HG02610 (cell line): ENCODE data around the gene PIGK.
"Not testable (repeated sequence)": the region's sequence is repeated elsewhere in the genome, so short reads cannot be mapped to it uniquely, and the experiment has no call there.

ENCODE experiments used
- ATAC-seq: cut with Tn5 transposase; IDR thresholded peaks from one replicate; pipeline ENCODE4 v1.9.1; 2021; ENCODE audit warnings: mild to moderate bottlenecking, moderate library complexity; ENCODE audit not compliant: unreplicated experiment

PIGK gene

GRCh38 chr1:77219166-77219887 is at the start of gene PIGK:
PIGK (minus strand) TSS chr1:77219430; CDS start chr1:77219402, 28 bp downstream.
- ATAC-seq, result peak; percentile 93

- no peak for ATAC-seq
Measured at GRCh38 chr1:77267035-77267434, 47.8 kb upstream of the PIGK start.

DNA sequence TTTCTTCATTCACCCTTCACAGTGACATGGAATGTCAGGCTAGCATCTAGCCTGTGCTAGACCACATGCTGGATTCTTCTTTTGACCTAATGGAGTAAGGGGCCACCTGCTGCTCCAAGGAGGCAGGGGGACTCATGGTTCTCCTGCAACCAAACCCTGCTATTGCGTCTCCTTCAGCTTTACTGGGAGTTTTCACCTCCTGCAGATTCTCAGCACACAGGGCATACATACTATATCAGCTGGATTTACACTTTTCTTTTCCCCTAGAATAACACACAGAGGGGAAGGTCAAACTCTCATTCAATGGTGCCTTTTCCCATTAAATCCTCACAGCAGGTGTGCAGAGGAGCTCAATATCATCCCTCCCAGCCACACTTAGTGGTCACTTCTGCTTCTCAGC is 46.0 kb upstream of the PIGK start:
- no peak for ATAC-seq

DNA sequence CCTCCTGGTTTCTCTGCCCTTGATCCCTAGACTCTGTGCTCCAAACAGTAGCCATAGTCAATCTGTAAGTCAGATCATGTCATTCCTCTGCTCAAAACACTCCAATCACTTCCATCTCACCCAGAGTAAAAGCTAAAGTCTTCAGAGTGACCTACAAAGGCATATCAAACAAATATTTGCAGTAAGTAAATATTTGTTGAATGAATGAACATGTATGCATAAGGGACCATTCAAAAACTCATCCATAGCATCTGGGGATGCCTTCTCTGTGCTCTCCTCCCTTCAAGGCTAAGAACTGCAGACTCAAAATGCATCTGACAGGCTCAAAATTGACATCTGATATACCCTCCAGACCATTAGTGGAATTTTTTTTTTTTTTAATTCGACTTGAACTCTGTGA is 44.5 kb upstream of the PIGK start:
- ATAC-seq, result no peak

- ATAC-seq, result no peak
Measured at GRCh38 chr1:77253211-77253610, 34.0 kb upstream of the PIGK start.

GRCh38 chr1:77250126-77250525 is 30.9 kb upstream of the PIGK start:
- no peak for ATAC-seq

DNA sequence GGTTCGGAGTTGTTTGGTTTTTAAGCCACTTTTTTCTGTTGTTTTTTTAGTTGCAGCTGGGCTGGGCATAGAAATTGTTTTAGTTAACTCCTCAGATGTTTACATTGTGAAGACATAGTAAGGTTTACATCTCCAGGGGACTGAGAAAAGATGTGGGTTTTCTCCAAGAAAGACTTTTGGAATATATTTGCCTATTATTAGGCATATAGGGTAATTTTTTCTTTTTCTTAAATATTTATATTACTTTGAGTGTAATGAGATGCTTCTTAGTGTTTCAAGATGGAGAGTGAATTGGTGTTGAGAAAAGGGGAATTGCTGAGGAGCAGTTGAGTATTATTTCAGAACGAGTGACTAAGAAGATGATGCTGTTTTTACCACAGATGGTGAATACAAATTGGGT is 26.6 kb upstream of the PIGK start:
- ATAC-seq, result no peak

DNA sequence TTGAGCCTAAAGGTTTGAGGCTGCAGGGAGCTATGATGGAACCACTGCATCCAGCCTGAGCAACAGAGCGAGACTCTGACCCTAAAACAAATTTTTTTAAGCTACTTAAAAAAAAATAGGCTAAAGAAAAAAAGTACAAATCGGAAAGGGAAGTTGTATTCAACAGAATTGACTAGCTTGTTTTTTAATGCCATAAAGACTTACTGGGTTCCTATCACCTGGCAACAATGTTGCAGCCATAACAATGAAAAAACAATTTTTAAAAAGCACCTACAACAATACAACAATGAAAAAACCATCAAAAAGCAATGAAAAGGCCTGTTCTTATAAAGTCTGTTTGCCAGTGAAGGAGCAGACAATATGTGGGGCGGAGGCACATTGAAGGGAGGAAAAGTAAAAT is 20.1 kb upstream of the PIGK start:
- no peak for ATAC-seq

- no peak for ATAC-seq
Measured at GRCh38 chr1:77238462-77238861, 19.2 kb upstream of the PIGK start.

- no peak for ATAC-seq
Measured at GRCh38 chr1:77234943-77235342, 15.7 kb upstream of the PIGK start.

- ATAC-seq, result no peak
Measured at GRCh38 chr1:77234096-77234495, 14.9 kb upstream of the PIGK start.

- ATAC-seq, result no peak
Measured at GRCh38 chr1:77232829-77233228, 13.6 kb upstream of the PIGK start.

DNA sequence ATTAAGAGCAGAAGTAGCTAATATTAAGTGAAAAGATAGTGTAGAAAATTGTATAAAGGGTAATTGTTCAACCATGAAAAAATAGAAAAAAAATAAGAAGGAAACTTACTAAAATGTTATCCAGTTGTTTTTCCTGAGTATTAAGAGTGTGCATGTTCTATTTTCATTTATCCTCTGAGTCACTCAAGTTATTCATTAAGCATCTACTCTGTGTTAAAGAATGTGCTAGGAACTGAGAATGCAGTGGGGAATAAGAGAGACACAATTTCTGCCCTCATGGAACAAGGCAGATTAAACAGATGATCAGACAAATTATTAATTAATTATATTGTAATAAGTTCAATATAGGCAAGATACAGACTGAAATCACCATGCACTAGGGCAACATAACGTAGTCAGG is 10.8 kb upstream of the PIGK start:
- ATAC-seq, result no peak

- no peak for ATAC-seq
Measured at GRCh38 chr1:77228836-77229235, 9.6 kb upstream of the PIGK start.

DNA sequence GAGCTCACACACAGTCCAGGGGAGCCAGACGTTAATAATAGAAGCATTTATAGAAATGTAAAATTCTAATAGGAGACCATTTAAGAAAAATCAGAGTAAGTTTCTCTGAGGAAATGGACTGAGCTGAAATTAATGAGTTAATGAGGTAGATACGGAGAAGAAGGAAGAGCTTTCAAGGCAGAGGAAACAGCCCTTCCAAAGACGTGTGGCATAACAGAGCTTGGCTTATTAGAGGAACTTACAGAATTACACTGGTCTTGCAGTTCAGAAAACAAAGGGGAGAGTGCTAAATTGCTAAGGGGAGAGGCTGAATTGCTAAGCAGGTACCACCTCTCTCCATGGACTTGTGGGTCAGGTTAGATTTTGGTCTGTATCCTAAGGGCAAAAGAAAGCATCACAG is 8.2 kb upstream of the PIGK start:
- no peak for ATAC-seq

DNA sequence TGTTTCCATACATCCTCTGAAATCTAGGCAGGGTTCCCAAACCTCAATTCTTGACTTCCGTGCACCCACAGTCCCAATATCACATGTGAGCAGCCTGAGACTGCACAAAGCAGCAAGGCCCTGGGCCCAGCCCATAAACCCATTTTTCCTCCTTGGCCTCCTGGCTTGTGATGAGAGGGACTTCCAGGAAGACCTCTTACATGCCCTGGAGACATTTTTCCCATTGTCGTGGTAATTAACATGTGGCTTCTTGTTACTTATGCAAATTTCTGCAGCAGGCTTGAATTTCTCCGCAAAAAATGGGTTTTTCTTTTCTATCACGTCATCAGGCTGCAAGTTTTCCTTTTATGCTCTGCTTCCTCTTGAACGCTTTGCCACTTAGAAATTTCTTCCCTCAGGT is 3.3 kb upstream of the PIGK start:
- ATAC-seq, result no peak

DNA sequence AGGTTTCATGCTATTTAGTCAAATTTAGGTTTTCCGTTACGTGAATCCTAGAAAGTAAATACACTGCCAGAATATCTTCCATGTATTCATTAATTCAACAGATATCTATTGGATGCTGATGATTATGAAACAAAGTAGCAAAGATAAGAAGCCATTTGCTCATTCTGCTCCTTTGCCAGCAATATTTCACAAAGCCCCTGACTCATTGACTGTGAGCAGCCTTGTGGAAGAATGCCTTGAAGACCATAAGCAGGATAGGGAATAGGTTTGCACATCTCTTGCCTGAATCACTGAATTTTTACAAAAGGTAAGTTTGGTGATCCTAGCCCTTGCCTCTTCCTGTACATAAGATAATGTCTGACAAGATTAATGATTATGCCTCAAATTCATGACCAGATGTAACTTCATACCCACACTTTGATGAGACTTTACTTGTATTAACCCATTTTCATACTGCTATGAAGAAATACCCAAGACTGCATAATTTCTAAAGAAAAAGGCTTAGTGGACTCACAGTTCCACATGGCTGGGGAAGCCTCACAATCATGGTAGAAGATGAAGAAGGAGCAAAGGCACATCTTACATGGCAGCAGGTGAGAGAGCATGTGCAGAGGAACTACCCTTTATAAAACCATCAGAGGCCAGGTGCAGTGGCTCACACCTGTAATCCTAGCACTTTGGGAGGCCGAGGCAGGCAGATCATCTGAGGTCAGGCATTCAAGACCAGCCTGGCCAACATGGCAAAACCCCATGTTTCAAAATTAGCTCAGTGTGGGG is 1.6 kb upstream of the PIGK start:
- no peak for ATAC-seq

GRCh38 chr1:77218477-77219165 is 609 bp downstream of the PIGK start:
- ATAC-seq, result peak; percentile 32

- not testable (repeated sequence) for ATAC-seq
Measured at GRCh38 chr1:77204043-77204442, 15.2 kb downstream of the PIGK start.

DNA sequence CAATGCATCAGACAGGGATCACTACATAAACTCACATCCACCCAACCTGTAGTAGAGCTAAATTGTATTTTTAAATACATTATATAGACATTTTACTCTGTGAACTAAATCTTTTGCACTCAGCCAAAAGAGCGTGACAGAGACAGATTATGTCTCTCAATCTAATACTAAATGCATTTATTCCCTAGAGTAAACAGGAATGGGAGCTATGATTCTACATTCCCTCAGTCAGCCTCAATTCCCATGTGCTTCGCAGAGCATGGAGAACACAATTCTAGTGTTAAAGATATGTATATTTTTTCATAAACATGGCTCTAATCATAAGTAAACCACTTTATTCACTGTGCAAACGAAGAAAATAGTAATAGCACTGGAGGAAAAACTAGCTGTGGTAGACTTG is 16.5 kb downstream of the PIGK start:
- ATAC-seq, result no peak

DNA sequence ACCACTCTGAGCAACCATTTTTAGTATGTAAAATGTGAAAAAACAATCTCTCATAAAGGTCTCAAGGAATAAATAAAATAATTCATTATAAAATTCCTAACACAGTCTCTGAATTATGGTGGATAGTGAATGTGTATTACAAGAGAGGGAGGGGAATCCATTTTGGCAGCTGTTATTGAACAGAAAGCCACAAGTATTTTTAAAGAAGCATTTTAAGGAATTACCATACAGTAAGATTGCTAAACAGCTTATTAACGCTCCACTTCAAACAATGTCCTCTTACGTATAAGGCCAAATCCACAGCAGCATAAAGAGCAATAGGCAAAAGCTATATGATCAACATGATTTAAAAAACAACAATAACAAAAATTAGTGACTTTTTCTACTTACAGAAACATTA is 18.4 kb downstream of the PIGK start:
- no peak for ATAC-seq

- no peak for ATAC-seq
Measured at GRCh38 chr1:77200293-77200692, 18.9 kb downstream of the PIGK start.
